Measurements from ENCODE around the gene CLDN1. TPM values are rescaled to one million over a fixed set of nuclear protein-coding genes. Genes with fewer than 3 reads are reported as not detected.

The CLDN1 gene
- total RNA-seq, 1 donor from 2014 or later: not detected

GRCh38 chr3:190368881-190369280 lies 46.6 kb upstream of the CLDN1 start:
- no peak for DNase-seq
- Mint-ChIP-seq H3K27me3 (ENCODE audit: unreplicated experiment) (no peaks in the 10 kb centered on the region), H3K4me1 (ENCODE audit: low read depth, unreplicated experiment) (peaks cover 5% of the 10 kb centered on the region), H3K4me3 (ENCODE audit: unreplicated experiment) (no peak overlapping the region), H3K27ac (ENCODE audit: unreplicated experiment) (no peak overlapping the region), H3K36me3 (ENCODE audit: unreplicated experiment) (no peaks in the 10 kb centered on the region), H3K9me3 (ENCODE audit: unreplicated experiment) (no peaks in the 10 kb centered on the region)
- TF ChIP-seq, protein P1, sequence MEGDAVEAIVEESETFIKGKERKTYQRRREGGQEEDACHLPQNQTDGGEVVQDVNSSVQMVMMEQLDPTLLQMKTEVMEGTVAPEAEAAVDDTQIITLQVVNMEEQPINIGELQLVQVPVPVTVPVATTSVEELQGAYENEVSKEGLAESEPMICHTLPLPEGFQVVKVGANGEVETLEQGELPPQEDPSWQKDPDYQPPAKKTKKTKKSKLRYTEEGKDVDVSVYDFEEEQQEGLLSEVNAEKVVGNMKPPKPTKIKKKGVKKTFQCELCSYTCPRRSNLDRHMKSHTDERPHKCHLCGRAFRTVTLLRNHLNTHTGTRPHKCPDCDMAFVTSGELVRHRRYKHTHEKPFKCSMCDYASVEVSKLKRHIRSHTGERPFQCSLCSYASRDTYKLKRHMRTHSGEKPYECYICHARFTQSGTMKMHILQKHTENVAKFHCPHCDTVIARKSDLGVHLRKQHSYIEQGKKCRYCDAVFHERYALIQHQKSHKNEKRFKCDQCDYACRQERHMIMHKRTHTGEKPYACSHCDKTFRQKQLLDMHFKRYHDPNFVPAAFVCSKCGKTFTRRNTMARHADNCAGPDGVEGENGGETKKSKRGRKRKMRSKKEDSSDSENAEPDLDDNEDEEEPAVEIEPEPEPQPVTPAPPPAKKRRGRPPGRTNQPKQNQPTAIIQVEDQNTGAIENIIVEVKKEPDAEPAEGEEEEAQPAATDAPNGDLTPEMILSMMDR (IDR thresholded peaks at IDR 0.05; ENCODE audit: partially characterized antibody, unreplicated experiment): no peak

- peaks cover 5% of the 10 kb centered on the region for H3K4me1 Mint-ChIP-seq (ENCODE audit: low read depth, unreplicated experiment)
- H3K27me3 Mint-ChIP-seq (ENCODE audit: unreplicated experiment): no peaks in the 10 kb centered on the region
- no peaks in the 10 kb centered on the region for H3K36me3 Mint-ChIP-seq (ENCODE audit: unreplicated experiment)
- DNase-seq: no peak
- no peak overlapping the region for H3K4me3 Mint-ChIP-seq (ENCODE audit: unreplicated experiment)
- TF ChIP-seq, protein P1 (IDR thresholded peaks at IDR 0.05; ENCODE audit: partially characterized antibody, unreplicated experiment): no peak
- H3K27ac Mint-ChIP-seq (ENCODE audit: unreplicated experiment): no peak overlapping the region
- no peaks in the 10 kb centered on the region for H3K9me3 Mint-ChIP-seq (ENCODE audit: unreplicated experiment)
Measured at GRCh38 chr3:190366133-190366532, 43.9 kb upstream of the CLDN1 start.

DNA sequence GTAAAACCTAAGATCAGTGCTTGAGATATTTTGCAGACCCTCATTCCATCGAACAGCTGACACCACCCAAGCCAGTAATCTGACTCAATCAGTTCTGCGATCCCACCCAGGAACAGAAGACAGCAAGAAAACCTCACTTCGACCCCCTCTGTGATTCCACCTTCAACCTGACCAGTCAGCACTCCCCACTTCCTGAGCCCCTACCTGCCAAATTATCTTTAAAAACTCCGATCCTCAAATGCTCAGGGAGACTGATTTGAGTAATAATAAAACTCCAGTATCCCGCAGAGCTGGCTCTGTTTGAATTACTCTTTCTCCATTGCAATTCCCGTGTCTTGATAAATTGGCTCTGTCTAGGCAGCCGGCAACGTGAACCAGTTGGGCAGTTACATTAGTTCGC lies 40.0 kb upstream of the CLDN1 start:
- no peak overlapping the region for H3K4me3 Mint-ChIP-seq (ENCODE audit: unreplicated experiment)
- TF ChIP-seq, protein P1 (IDR thresholded peaks at IDR 0.05; ENCODE audit: partially characterized antibody, unreplicated experiment): no peak
- H3K27ac Mint-ChIP-seq (ENCODE audit: unreplicated experiment): no peak overlapping the region
- no peaks in the 10 kb centered on the region for H3K9me3 Mint-ChIP-seq (ENCODE audit: unreplicated experiment)
- peaks cover 5% of the 10 kb centered on the region for H3K4me1 Mint-ChIP-seq (ENCODE audit: low read depth, unreplicated experiment)
- H3K27me3 Mint-ChIP-seq (ENCODE audit: unreplicated experiment): no peaks in the 10 kb centered on the region
- H3K36me3 Mint-ChIP-seq (ENCODE audit: unreplicated experiment): no peaks in the 10 kb centered on the region
- no peak for DNase-seq

DNA sequence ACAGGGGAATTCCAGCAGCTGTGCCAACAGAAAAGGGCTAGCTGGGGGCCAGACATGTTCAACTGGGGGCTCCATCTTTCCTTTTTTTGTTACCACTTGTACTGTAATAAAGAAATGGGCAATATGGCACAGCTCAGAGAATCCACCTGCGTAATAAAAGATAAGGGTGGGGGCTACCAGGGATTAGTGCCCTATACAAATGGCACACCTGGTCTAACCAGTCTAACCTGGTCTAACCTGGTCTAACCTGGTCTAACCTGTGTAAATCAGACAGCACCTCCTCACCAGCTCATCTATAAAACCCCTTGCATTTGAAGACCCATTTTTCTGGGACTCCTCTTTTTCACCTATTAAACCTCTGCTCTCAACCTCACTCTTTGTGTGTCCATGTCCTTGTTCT lies 39.5 kb upstream of the CLDN1 start:
- Mint-ChIP-seq H3K27me3 (ENCODE audit: unreplicated experiment) (no peaks in the 10 kb centered on the region), H3K4me3 (ENCODE audit: unreplicated experiment) (no peak overlapping the region), H3K4me1 (ENCODE audit: low read depth, unreplicated experiment) (peaks cover 5% of the 10 kb centered on the region), H3K9me3 (ENCODE audit: unreplicated experiment) (no peaks in the 10 kb centered on the region), H3K27ac (ENCODE audit: unreplicated experiment) (no peak overlapping the region), H3K36me3 (ENCODE audit: unreplicated experiment) (no peaks in the 10 kb centered on the region)
- TF ChIP-seq, protein P1 (IDR thresholded peaks at IDR 0.05; ENCODE audit: partially characterized antibody, unreplicated experiment): no peak
- no peak for DNase-seq

DNA sequence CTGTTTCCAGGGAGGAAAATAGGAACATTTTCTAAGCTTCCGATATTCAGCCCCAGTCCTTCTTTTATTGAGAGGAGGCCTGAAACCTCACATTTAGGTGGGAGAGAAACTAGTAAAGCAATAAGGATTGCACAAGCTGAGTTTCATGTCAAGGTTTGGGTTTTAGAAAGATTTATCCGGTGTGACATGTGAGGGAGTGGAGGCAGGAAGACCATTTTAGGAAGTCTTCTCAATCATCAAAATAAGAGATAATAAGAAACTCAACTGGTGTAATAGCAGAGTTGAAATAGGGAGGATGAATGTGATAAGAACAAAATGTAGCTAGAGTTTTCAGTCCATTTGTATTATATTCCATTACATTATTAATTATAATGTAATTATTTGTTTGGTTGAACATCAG lies 38.0 kb upstream of the CLDN1 start:
- no peaks in the 10 kb centered on the region for H3K27me3 Mint-ChIP-seq (ENCODE audit: unreplicated experiment)
- no peak overlapping the region for H3K4me3 Mint-ChIP-seq (ENCODE audit: unreplicated experiment)
- H3K27ac Mint-ChIP-seq (ENCODE audit: unreplicated experiment): no peak overlapping the region
- DNase-seq: no peak
- TF ChIP-seq, protein P1 (IDR thresholded peaks at IDR 0.05; ENCODE audit: partially characterized antibody, unreplicated experiment): no peak
- H3K36me3 Mint-ChIP-seq (ENCODE audit: unreplicated experiment): no peaks in the 10 kb centered on the region
- H3K4me1 Mint-ChIP-seq (ENCODE audit: low read depth, unreplicated experiment): peaks cover 5% of the 10 kb centered on the region
- no peaks in the 10 kb centered on the region for H3K9me3 Mint-ChIP-seq (ENCODE audit: unreplicated experiment)
